Chondrocyte (in vitro differentiated cells): Measurements from ENCODE around the gene PLXNA3. TPM values are rescaled to one million over a fixed set of nuclear protein-coding genes. Genes with fewer than 3 reads are reported as not detected.

Source experiments
- DNase-seq: peaks from one replicate; pipeline ENCODE4 v3.0.0; 2021; ENCODE audit warnings: mixed read lengths, low spot score
- H3K27ac Mint-ChIP-seq: one replicate; pipeline ENCODE4 v1.8.0; 2021; ENCODE audit warnings: mild to moderate bottlenecking, moderate library complexity, mixed read lengths; ENCODE audit not compliant: unreplicated experiment
- H3K27me3 Mint-ChIP-seq: 2 replicates; pipeline ENCODE4 v1.8.0; 2021; ENCODE audit warnings: low read depth, mixed read lengths
- H3K36me3 Mint-ChIP-seq: 2 replicates; pipeline ENCODE4 v1.8.0; 2021; ENCODE audit warnings: low read depth, mixed read lengths
- H3K4me1 Mint-ChIP-seq: 2 replicates; pipeline ENCODE4 v1.8.0; 2021; ENCODE audit warnings: low read depth, mild to moderate bottlenecking, mixed read lengths
- H3K4me3 Mint-ChIP-seq: one replicate; pipeline ENCODE4 v1.8.0; 2021; ENCODE audit warnings: mild to moderate bottlenecking, moderate library complexity, mixed read lengths; ENCODE audit not compliant: unreplicated experiment
- H3K9me3 Mint-ChIP-seq: 2 replicates; pipeline ENCODE4 v1.8.0; 2021; ENCODE audit warnings: low read depth, mixed read lengths
- CTCF ChIP-seq: fragments of 200-600 bp; sonication (generic); IDR thresholded peaks from 2 replicates; pipeline ENCODE4 v1.5.0; 2021; ENCODE audit warnings: antibody characterized with exemption, mild to moderate bottlenecking, moderate library complexity
- microRNA-seq: library from miRNA; unstranded; fragments of <30 nt; microRNA quantifications from one replicate; pipeline ENCODE4 v1.2.0, GENCODE V29; 2020; ENCODE audit warnings: borderline number of aligned reads
- total RNA-seq: library from RNA; stranded (reverse); gene quantifications from 3 replicates; pipeline ENCODE4 v1.2.1, GENCODE V29; 2021

The PLXNA3 gene
- total RNA-seq, 1 donor from 2014 or later = 205 TPM

- no peak overlapping the region for H3K4me3 Mint-ChIP-seq
- no peak for DNase-seq
- peaks cover 2% of the 10 kb centered on the region for H3K9me3 Mint-ChIP-seq
These were observed 59.2 kb downstream of the PLXNA3 start for GRCh38 chrX:154517101-154517781.

GRCh38 chrX:154519389-154519788 is 61.3 kb downstream of the PLXNA3 start:
- Mint-ChIP-seq H3K27ac (no peak overlapping the region), H3K36me3 (no peaks in the 10 kb centered on the region), H3K9me3 (peaks cover 2% of the 10 kb centered on the region), H3K4me3 (no peak overlapping the region), H3K27me3 (no peaks in the 10 kb centered on the region), H3K4me1 (peaks cover 11% of the 10 kb centered on the region)
- no peak for DNase-seq
- TF ChIP-seq CTCF = no peak

More at GRCh38 chrX:154517101-154517781, 59.2 kb downstream of the PLXNA3 start:
- Mint-ChIP-seq H3K27ac (no peak overlapping the region), H3K4me1 (peaks cover 11% of the 10 kb centered on the region), H3K27me3 (no peaks in the 10 kb centered on the region), H3K36me3 (no peaks in the 10 kb centered on the region)
- no peak for TF ChIP-seq CTCF

- peaks cover 16% of the 10 kb centered on the region for H3K4me1 Mint-ChIP-seq
- H3K9me3 Mint-ChIP-seq = no peaks in the 10 kb centered on the region
- no peaks in the 10 kb centered on the region for H3K36me3 Mint-ChIP-seq
- TF ChIP-seq CTCF = no peak
- H3K27ac Mint-ChIP-seq = no peak overlapping the region
- DNase-seq = no peak
- no peaks in the 10 kb centered on the region for H3K27me3 Mint-ChIP-seq
- H3K4me3 Mint-ChIP-seq = no peak overlapping the region
These were observed 67.8 kb downstream of the PLXNA3 start for GRCh38 chrX:154525606-154526490.

- H3K36me3 Mint-ChIP-seq = no peaks in the 10 kb centered on the region
- TF ChIP-seq CTCF = peak; percentile 77
- peak overlapping the region; percentile 55 for H3K4me3 Mint-ChIP-seq
- H3K9me3 Mint-ChIP-seq = no peaks in the 10 kb centered on the region
- DNase-seq = no peak
- H3K4me1 Mint-ChIP-seq = peaks cover 21% of the 10 kb centered on the region
- no peaks in the 10 kb centered on the region for H3K27me3 Mint-ChIP-seq
- peak overlapping the region; percentile 80 for H3K27ac Mint-ChIP-seq
These were observed 69.0 kb downstream of the PLXNA3 start for GRCh38 chrX:154526901-154527675.

Small RNA genes within 50 kb of the gene (microRNA-seq; reads per million reads assigned to microRNA genes)
- 6.6 reads per million, percentile 9 among the genes with 10 or more reads in this experiment for gene MIR6858

Other genes with a start within 250 kb of the PLXNA3 start
- gene OPN1MW2, start 238.5 kb upstream of the PLXNA3 start, total RNA-seq = not detected in 3 replicates
- gene OPN1MW3, start 200.7 kb upstream of the PLXNA3 start, total RNA-seq = not detected in 3 replicates
- gene TEX28, start 163.2 kb upstream of the PLXNA3 start, total RNA-seq = not detected in 3 replicates
- gene TKTL1, start 162.5 kb upstream of the PLXNA3 start, total RNA-seq = not detected in 3 replicates
- gene FLNA, start 83.6 kb upstream of the PLXNA3 start, total RNA-seq = 1,923 to 4,327 TPM (median 4,325 TPM) in 3 replicates
- 66.3 to 81.7 TPM (median 81.1 TPM) in 3 replicates for gene EMD, start 79.0 kb upstream of the PLXNA3 start, total RNA-seq
- gene RPL10, start 59.9 kb upstream of the PLXNA3 start, total RNA-seq = 1,847 to 2,160 TPM (median 2,120 TPM) in 3 replicates
- 39.4 to 44.5 TPM (median 40.8 TPM) in 3 replicates for gene DNASE1L1, start 49.0 kb upstream of the PLXNA3 start, total RNA-seq
- gene TAFAZZIN, start 46.7 kb upstream of the PLXNA3 start, total RNA-seq = 33.4 to 39.1 TPM (median 38.7 TPM) in 3 replicates
- gene ATP6AP1, start 29.6 kb upstream of the PLXNA3 start, total RNA-seq = 132 to 139 TPM (median 136 TPM) in 3 replicates
- 147 to 159 TPM (median 152 TPM) in 3 replicates for gene GDI1, start 21.1 kb upstream of the PLXNA3 start, total RNA-seq
- 98.3 to 108 TPM (median 106 TPM) in 3 replicates for gene FAM50A, start 14.1 kb upstream of the PLXNA3 start, total RNA-seq
- gene LAGE3, start 21.0 kb downstream of the PLXNA3 start, total RNA-seq = 17.7 to 25.4 TPM (median 19.8 TPM) in 3 replicates
- 20.8 to 21.2 TPM (median 20.8 TPM) in 3 replicates for gene UBL4A, start 28.3 kb downstream of the PLXNA3 start, total RNA-seq
- gene SLC10A3, start 32.3 kb downstream of the PLXNA3 start, total RNA-seq = 26.8 to 28.9 TPM (median 28.9 TPM) in 3 replicates
- 35.7 to 38.5 TPM (median 36.5 TPM) in 3 replicates for gene FAM3A, start 58.0 kb downstream of the PLXNA3 start, total RNA-seq
- gene G6PD, start 88.6 kb downstream of the PLXNA3 start, total RNA-seq = 63.9 to 165 TPM (median 67.6 TPM) in 3 replicates
- 21.6 to 28.3 TPM (median 22.4 TPM) in 3 replicates for gene IKBKG, start 89.3 kb downstream of the PLXNA3 start, total RNA-seq
- not detected in 3 replicates for gene CTAG1A, start 126.9 kb downstream of the PLXNA3 start, total RNA-seq
- gene CTAG1B, start 161.0 kb downstream of the PLXNA3 start, total RNA-seq = not detected in 3 replicates
- gene CTAG2, start 195.3 kb downstream of the PLXNA3 start, total RNA-seq = not detected in 3 replicates